ENCODE data around the gene HSD17B3. TPM values are rescaled to one million over a fixed set of nuclear protein-coding genes. Genes with fewer than 3 reads are reported as not detected.

The HSD17B3 gene
- not detected in 2 replicates for total RNA-seq (2014; rRNA removed; shearing (Covaris generic))
- not detected in 2 replicates for polyA plus RNA-seq (2016; fragmentation: Nextera tagmentation; extraction: Ambion mirVana)
- long read RNA-seq, result 0 reads

DNA sequence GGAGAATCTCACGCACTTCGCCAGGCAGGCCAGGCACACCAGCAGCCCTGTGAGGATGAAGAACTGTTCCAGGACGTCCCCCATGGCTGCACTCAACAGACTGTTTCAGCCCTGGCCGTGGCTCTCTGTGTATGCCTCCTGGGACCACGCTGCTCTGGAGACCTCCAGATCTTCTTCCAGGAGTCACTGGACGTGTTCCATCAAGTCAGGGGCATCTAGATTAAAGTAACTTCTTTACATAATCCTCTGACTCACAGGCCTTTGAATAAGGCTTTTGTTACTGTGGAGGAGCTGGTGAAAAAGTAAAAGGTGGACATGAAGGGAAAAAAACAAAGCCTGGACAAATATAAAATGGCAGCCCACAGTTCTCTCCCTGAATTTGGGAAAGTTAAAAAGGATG is at the start of gene HSD17B3:
Gene HSD17B3 (minus strand): TSS at position 156 of the 400 bp plus-strand sequence. CDS start 72 bp downstream, at position 84.
- Histone ChIP-seq H2AFZ (no peak within 1 kb of the TSS), H3K27ac (ENCODE audit: low read depth) (no peak within 1 kb of the TSS), H4K20me1 (replicated peaks; ENCODE audit: insufficient read depth) (no peaks in the 10 kb centered on the region), H3K4me1 (ENCODE audit: insufficient read depth) (no peaks in the 10 kb centered on the region), H3F3A (replicated peaks; ENCODE audit: low read depth) (no peaks in the 10 kb centered on the region), H3K79me2 (replicated peaks; ENCODE audit: insufficient read depth) (no peaks in the 10 kb centered on the region), H3K9me2 (ENCODE audit: insufficient read depth) (no peaks in the 10 kb centered on the region), H3K4me3 (no peak within 1 kb of the TSS), H3K27me3 (ENCODE audit: insufficient read depth) (no peaks in the 10 kb centered on the region), H3K36me3 (ENCODE audit: insufficient read depth) (no peaks in the 10 kb centered on the region), H3K4me2 (no peak within 1 kb of the TSS)
- Mint-ChIP-seq H3K36me3 (ENCODE audit: low read depth) (no peaks in the 10 kb centered on the region), H3K4me3 (no peak within 1 kb of the TSS), H3K27ac (no peak within 1 kb of the TSS), H3K9me3 (0 out of 3 replicates have a peak, but pooled peaks cover 3% of the 10 kb centered on the region), H3K4me1 (peaks cover 3% of the 10 kb centered on the region; the same call in 1 of the 3 replicates), H3K27me3 (ENCODE audit: insufficient read depth, low read depth, poor library complexity) (peaks cover 4% of the 10 kb centered on the region)
- no peak for ATAC-seq
- TF ChIP-seq JUNB (IDR thresholded peaks at IDR 0.05; ENCODE audit: unreplicated experiment), result no peak
- TF ChIP-seq EZH2 (IDR thresholded peaks at IDR 0.05; ENCODE audit: low read depth, unreplicated experiment), result no peak
- no peak for TF ChIP-seq ZNF331 (CRISPR knock-in tag; IDR thresholded peaks at IDR 0.05; ENCODE audit: low read depth)
- no peak for TF ChIP-seq ZNF462 (CRISPR knock-in tag; IDR thresholded peaks at IDR 0.05)
- TF ChIP-seq STAT1 (IDR thresholded peaks at IDR 0.05; ENCODE audit: unreplicated experiment), result no peak
- no peak for TF ChIP-seq EZH2phosphoT487 (IDR thresholded peaks at IDR 0.05; ENCODE audit: unreplicated experiment)
- TF ChIP-seq, protein P1, sequence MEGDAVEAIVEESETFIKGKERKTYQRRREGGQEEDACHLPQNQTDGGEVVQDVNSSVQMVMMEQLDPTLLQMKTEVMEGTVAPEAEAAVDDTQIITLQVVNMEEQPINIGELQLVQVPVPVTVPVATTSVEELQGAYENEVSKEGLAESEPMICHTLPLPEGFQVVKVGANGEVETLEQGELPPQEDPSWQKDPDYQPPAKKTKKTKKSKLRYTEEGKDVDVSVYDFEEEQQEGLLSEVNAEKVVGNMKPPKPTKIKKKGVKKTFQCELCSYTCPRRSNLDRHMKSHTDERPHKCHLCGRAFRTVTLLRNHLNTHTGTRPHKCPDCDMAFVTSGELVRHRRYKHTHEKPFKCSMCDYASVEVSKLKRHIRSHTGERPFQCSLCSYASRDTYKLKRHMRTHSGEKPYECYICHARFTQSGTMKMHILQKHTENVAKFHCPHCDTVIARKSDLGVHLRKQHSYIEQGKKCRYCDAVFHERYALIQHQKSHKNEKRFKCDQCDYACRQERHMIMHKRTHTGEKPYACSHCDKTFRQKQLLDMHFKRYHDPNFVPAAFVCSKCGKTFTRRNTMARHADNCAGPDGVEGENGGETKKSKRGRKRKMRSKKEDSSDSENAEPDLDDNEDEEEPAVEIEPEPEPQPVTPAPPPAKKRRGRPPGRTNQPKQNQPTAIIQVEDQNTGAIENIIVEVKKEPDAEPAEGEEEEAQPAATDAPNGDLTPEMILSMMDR (conservative IDR thresholded peaks at IDR 0.05; ENCODE audit: low read depth in 2 of 2), result no peak
- no peak for TF ChIP-seq ZNF114 (CRISPR knock-in tag; IDR thresholded peaks at IDR 0.05)
- no peak for TF ChIP-seq POLR2AphosphoS5 (IDR thresholded peaks at IDR 0.05; ENCODE audit: low read depth)
- TF ChIP-seq REST (IDR thresholded peaks at IDR 0.05; ENCODE audit: unreplicated experiment), result no peak
- TF ChIP-seq ETS1 (IDR thresholded peaks at IDR 0.05), result no peak
- no peak for TF ChIP-seq NANOG (IDR thresholded peaks at IDR 0.05; ENCODE audit: borderline replicate concordance)
- TF ChIP-seq CREB1 (CRISPR knock-in tag; IDR thresholded peaks at IDR 0.05; ENCODE audit: low read depth), result no peak
- no peak for DNase-seq (ENCODE audit: low spot score)

Measured in GM23338 (cell line).